ENCODE results near the gene POMC.
"Not testable (repeated sequence)": the region's sequence is repeated elsewhere in the genome, so short reads cannot be mapped to it uniquely, and the experiment has no call there.

Gene POMC

DNA sequence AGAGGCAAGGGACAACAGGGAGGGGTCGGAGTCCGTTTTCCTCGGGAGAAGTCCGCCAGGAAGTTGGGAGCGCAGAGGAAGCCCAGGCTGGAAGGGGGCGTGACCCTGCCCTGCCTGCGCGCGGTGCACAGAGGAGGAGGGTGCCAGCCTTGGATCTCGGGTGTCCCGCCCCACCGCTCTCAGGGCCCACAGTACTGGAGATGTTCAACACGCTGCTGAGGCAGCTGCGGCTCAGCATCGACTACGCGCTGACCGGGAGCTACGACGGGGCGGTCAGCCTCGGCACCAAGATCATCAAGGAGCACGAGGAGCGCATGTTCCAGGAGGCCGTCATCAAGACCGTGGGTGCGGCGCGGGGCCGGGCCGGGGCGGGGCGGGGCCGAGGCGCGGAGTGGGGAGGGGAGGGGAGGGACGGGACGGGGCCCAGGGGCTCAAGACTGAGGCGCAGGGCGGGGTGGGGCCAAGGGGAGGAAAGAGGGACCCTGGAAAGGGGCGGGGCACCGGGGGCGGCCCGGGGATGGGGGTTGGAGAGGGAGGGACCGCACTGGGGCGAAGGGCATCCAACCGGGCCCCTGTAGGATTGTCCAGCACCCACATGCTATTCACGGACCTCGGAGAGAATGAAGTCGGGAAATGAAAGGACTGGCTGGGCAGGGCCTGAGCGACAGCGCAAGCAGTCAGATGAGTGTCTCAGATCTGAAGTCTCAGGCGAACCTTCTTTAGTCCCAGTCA is 36.6 kb downstream of the POMC start:
- no peak for TF ChIP-seq ZFX (IDR thresholded peaks at IDR 0.05; ENCODE audit: borderline replicate concordance)
- TF ChIP-seq, protein P1, sequence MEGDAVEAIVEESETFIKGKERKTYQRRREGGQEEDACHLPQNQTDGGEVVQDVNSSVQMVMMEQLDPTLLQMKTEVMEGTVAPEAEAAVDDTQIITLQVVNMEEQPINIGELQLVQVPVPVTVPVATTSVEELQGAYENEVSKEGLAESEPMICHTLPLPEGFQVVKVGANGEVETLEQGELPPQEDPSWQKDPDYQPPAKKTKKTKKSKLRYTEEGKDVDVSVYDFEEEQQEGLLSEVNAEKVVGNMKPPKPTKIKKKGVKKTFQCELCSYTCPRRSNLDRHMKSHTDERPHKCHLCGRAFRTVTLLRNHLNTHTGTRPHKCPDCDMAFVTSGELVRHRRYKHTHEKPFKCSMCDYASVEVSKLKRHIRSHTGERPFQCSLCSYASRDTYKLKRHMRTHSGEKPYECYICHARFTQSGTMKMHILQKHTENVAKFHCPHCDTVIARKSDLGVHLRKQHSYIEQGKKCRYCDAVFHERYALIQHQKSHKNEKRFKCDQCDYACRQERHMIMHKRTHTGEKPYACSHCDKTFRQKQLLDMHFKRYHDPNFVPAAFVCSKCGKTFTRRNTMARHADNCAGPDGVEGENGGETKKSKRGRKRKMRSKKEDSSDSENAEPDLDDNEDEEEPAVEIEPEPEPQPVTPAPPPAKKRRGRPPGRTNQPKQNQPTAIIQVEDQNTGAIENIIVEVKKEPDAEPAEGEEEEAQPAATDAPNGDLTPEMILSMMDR (IDR thresholded peaks at IDR 0.05) = no peak
- H3K27ac ChIP-seq = no peak overlapping the region

DNA sequence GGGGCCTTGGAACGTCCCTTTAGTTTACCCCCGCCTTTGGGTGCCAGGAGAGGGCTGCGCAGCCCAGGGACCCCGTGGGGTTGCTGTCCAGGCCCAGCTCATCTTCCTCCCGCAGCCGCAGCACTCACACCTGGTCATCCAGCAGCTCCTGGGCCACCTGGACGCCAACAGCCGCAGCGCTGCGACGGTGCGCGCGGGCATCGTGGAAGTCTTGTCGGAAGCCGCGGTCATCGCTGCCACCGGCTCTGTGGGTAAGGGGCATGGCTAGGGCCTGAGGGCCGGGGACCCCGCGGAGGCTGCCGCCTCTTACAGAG is 37.2 kb downstream of the POMC start:
- TF ChIP-seq, protein P1 (IDR thresholded peaks at IDR 0.05) = no peak
- TF ChIP-seq ZFX (IDR thresholded peaks at IDR 0.05; ENCODE audit: borderline replicate concordance) = no peak
- no peak overlapping the region for H3K27ac ChIP-seq

DNA sequence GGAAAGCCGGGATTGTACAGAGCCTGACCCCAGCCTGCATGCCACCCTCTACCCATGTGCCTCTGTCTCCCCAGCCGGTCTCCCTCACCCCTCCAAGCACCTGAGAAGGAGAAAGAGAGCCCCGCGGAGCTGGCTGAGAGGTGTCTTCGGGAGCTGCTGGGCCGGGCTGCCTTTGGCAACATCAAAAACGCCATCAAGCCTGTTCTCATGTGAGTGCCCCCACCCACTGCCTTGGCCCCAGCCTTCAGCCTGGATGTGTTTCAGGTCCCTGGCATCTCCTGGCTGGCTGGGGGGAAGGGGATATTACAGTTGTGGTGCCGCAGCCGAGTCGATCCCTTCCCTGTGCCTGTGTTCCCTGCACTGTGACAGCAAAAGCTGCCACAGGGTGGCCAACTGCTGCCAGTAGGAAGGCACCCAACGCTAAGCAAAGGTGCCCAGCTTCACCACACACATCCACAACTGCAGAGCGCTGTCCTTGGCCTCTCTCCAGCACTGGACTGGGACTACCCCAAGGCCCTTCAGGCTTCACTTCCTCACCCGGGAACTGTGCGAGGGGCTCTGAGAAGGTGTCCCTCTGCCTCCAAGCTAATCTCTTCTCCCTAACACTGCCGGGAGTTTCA is 38.4 kb downstream of the POMC start:
- no peak for TF ChIP-seq ZFX (IDR thresholded peaks at IDR 0.05; ENCODE audit: borderline replicate concordance)
- TF ChIP-seq, protein P1 (IDR thresholded peaks at IDR 0.05) = no peak
- no peak overlapping the region for H3K27ac ChIP-seq

DNA sequence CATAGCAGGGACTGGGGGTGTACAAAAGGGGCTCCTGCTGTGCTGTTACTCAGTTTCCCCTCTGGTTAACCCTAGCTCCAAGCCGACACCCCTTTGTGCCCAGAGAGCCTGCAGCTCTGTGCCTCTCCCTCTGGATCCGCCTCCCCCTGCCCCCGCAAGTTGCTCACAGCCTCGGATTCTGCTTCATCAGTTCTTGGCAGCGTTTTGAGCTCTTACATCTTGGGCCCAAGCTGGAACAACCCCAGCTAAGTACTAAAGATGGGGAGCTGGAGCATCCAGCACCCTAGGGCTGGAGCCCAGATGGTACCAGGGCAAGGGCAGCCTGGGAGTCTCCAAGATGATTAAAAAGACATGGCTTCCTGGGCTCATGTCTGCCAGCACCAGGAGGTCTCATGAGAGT is 40.7 kb downstream of the POMC start:
- no peak overlapping the region for H3K27ac ChIP-seq
- TF ChIP-seq ZFX (IDR thresholded peaks at IDR 0.05; ENCODE audit: borderline replicate concordance) = no peak
- TF ChIP-seq, protein P1 (IDR thresholded peaks at IDR 0.05) = no peak

DNA sequence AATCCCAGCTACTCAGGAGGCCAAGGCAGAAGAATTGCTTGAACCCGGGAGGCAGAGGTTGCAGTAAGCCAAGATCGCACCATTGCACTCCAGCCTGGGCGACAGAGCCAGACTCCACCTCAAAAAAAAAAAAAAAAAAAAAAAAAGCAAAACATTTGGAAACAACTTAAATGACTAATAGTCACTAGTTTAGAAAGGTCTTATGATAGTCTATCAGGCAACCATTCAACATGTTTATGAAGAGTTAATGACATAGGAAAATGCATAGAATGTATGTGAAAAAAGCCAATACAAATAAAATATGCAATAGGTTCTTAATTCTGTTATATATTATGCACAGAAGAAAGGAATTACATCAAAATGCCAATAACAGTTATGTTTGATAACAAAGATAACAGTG is 41.3 kb downstream of the POMC start:
- H3K27ac ChIP-seq = not testable (repeated sequence)

DNA sequence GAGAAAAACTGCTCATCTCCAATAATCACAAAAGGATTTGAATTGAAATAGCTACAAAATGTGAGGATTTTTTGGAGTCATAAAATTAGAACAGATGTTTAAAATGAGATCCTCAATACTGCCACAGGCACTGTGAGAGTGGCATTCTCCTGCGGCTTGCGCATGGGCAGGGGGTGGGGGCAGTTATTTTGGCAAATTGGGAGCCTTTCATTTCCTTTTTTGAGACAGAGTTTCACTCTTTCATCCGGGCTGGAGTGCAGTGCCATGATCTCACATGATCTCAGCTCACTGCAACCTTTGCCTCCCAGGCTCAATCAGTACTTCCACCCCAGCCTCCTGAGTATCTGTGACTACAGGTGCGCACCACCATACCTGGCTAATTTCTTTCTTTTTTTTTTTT is 42.4 kb downstream of the POMC start:
- TF ChIP-seq, protein P1 (IDR thresholded peaks at IDR 0.05) = no peak
- no peak overlapping the region for H3K27ac ChIP-seq

DNA sequence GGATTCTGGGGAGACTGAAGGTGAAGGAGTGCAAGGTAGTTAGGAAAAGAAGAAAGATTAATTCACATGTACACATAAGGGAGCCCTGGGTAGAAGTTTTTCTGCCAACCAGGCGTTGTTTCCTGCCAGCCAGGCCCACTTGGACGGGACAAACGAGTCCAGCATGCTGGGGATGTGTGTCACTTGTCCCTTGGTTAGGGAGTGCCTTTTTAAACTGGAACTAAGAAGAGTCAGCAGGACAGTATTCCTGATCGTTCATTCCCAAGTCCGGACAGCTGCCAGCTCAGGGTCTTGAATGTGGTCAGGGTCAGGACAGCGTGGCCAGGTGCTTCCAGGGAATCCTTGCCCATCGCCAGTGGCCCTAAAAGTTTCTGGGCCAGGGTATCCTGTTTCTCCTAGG is 43.2 kb downstream of the POMC start:
- no peak for TF ChIP-seq ZFX (IDR thresholded peaks at IDR 0.05; ENCODE audit: borderline replicate concordance)
- TF ChIP-seq, protein P1 (IDR thresholded peaks at IDR 0.05) = no peak
- H3K27ac ChIP-seq = no peak overlapping the region

DNA sequence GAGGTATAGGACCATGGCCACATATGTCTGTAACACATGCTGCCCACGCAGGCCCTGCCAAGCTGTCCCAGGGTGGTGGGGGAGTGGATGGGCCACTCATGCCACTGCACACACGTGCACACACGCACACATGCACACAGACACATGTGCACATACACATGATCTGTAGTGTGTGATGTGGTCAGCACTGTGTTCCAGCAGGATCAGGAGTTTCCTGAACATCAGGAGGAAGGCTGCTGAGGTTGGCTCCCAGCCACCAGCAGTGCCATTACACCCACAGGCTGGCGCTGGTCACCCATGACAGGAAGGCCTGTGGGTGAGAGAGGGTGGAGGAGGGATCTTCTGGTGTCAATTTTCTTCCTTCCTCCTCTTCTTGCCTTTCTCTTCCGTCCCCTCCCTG is 44.7 kb downstream of the POMC start:
- H3K27ac ChIP-seq = no peak overlapping the region
- no peak for TF ChIP-seq ZFX (IDR thresholded peaks at IDR 0.05; ENCODE audit: borderline replicate concordance)
- TF ChIP-seq, protein P1 (IDR thresholded peaks at IDR 0.05) = no peak

Data from 22Rv1 (cell line).